ENCODE data around the gene HIPK1. TPM values are rescaled to one million over a fixed set of nuclear protein-coding genes. Genes with fewer than 3 reads are reported as not detected.

The HIPK1 gene
- total and polyA plus RNA-seq, 2 of the 13 experiments (the other 11 are each of a cell fraction or from before 2014, with no cell fraction given), result 20.8 to 33.4 TPM

- TF ChIP-seq ERF (CRISPR knock-in tag; IDR thresholded peaks at IDR 0.05) (peak; percentile 96), NFE2L2 (IDR thresholded peaks at IDR 0.05; ENCODE audit: low read length) (no peak), ZNF740 (CRISPR knock-in tag; IDR thresholded peaks at IDR 0.05) (no peak), CHD4 (IDR thresholded peaks at IDR 0.05; ENCODE audit: borderline replicate concordance, low read length) (no peak), ZNF569 (CRISPR knock-in tag; IDR thresholded peaks at IDR 0.05; ENCODE audit: borderline replicate concordance) (no peak), HNRNPLL (IDR thresholded peaks at IDR 0.05; ENCODE audit: low read depth, low read length, poor library complexity, severe bottlenecking) (peak; percentile 96), PAXIP1 (CRISPR knock-in tag; conservative IDR thresholded peaks at IDR 0.05) (peak; percentile 80), CEBPB (IDR thresholded peaks at IDR 0.05; ENCODE audit: borderline replicate concordance, low read depth, low read length) (no peak), KDM5B (CRISPR knock-in tag; IDR thresholded peaks at IDR 0.05; ENCODE audit: borderline replicate concordance) (peak; percentile 60; the same call in 1 of the 2 replicates), CENPBD1 (CRISPR knock-in tag; IDR thresholded peaks at IDR 0.05; ENCODE audit: borderline replicate concordance, low read depth) (no peak), ZNF670 (CRISPR knock-in tag; IDR thresholded peaks at IDR 0.05; ENCODE audit: borderline replicate concordance) (0 out of 2 replicates have a peak, but pooled peaks have one; percentile 68), ZNF501 (CRISPR knock-in tag; IDR thresholded peaks at IDR 0.05) (peak; percentile 96), ZNF768 (CRISPR knock-in tag; IDR thresholded peaks at IDR 0.05) (0 out of 2 replicates have a peak, but pooled peaks have one; percentile 11), AKAP8 (CRISPR knock-in tag; IDR thresholded peaks at IDR 0.05) (0 out of 2 replicates have a peak, but pooled peaks have one; percentile 4), JUNB (CRISPR knock-in tag; IDR thresholded peaks at IDR 0.05; ENCODE audit: borderline replicate concordance) (no peak), HOXD1 (CRISPR knock-in tag; IDR thresholded peaks at IDR 0.05) (no peak; the same call in 1 of the 2 replicates), SKIL (CRISPR knock-in tag; IDR thresholded peaks at IDR 0.05; ENCODE audit: borderline replicate concordance) (peak; percentile 48; the same call in 1 of the 2 replicates), ZFP37 (CRISPR knock-in tag; IDR thresholded peaks at IDR 0.05; ENCODE audit: borderline replicate concordance) (no peak; the same call in 1 of the 2 replicates)
These were observed 24.3 kb upstream of the HIPK1 start, which contains the start of the genes AP4B1 and DCLRE1B (continued) for GRCh38 chr1:113904674-113905434.
